NCI-H128 (cell line): ENCODE results near the gene SLC4A7.
"Not testable (repeated sequence)": the region's sequence is repeated elsewhere in the genome, so short reads cannot be mapped to it uniquely, and the experiment has no call there.

ENCODE experiments used
- DNase-seq: peaks from one replicate; lab custom pipeline; 2025; ENCODE audit not compliant: unreplicated experiment; lab: John Stamatoyannopoulos, UW

SLC4A7 gene

GRCh38 chr3:27360113-27361078, 123.8 kb downstream of the SLC4A7 start:
- DNase-seq: no peak

GRCh38 chr3:27358372-27358771, 125.8 kb downstream of the SLC4A7 start:
- no peak for DNase-seq

- no peak for DNase-seq
These were observed 126.4 kb downstream of the SLC4A7 start for GRCh38 chr3:27357665-27358258.

- no peak for DNase-seq
These were observed 127.2 kb downstream of the SLC4A7 start for GRCh38 chr3:27356976-27357375.

GRCh38 chr3:27354588-27355203, 129.5 kb downstream of the SLC4A7 start:
- DNase-seq: no peak

- no peak for DNase-seq
These were observed 130.0 kb downstream of the SLC4A7 start for GRCh38 chr3:27354161-27354560.

GRCh38 chr3:27353221-27353620, 131.0 kb downstream of the SLC4A7 start:
- no peak for DNase-seq

GRCh38 chr3:27352047-27352446, 132.1 kb downstream of the SLC4A7 start:
- DNase-seq: no peak

GRCh38 chr3:27349832-27350231, 134.4 kb downstream of the SLC4A7 start:
- no peak for DNase-seq

GRCh38 chr3:27345959-27346865, 138.0 kb downstream of the SLC4A7 start:
- no peak for DNase-seq

- DNase-seq: no peak
These were observed 138.7 kb downstream of the SLC4A7 start for GRCh38 chr3:27345493-27345892.

GRCh38 chr3:27345045-27345444, 139.1 kb downstream of the SLC4A7 start:
- DNase-seq: no peak

GRCh38 chr3:27344192-27344591, 140.0 kb downstream of the SLC4A7 start:
- DNase-seq: no peak

GRCh38 chr3:27342267-27342666, 141.9 kb downstream of the SLC4A7 start:
- no peak for DNase-seq

GRCh38 chr3:27340534-27340933, 143.7 kb downstream of the SLC4A7 start:
- DNase-seq: no peak

GRCh38 chr3:27335571-27335970, 148.6 kb downstream of the SLC4A7 start:
- DNase-seq: no peak

GRCh38 chr3:27333843-27334242, 150.3 kb downstream of the SLC4A7 start:
- DNase-seq: no peak

GRCh38 chr3:27328982-27329762, 155.0 kb downstream of the SLC4A7 start:
- not testable (repeated sequence) for DNase-seq

GRCh38 chr3:27326629-27327545, 157.3 kb downstream of the SLC4A7 start:
- DNase-seq: no peak
